Neuronal stem cell (in vitro differentiated cells): ENCODE data around the gene MLST8.

Source experiments
- DNase-seq: peaks from one replicate; pipeline ENCODE4 v3.0.0-alpha.2; 2013; ENCODE audit warnings: low spot score
- H2AFZ ChIP-seq: one replicate; pipeline ENCODE4 v1.6.1; 2013; ENCODE audit warnings: mild to moderate bottlenecking, low read length, inconsistent platforms
- H2AK5ac ChIP-seq: 2 replicates; pipeline ENCODE4 v1.6.1; 2013; ENCODE audit warnings: low read depth, mild to moderate bottlenecking, inconsistent platforms, low read length, moderate library complexity, mixed read lengths
- H2BK120ac ChIP-seq: 2 replicates; pipeline ENCODE4 v1.6.1; 2013; ENCODE audit warnings: low read depth, mild to moderate bottlenecking, inconsistent platforms, low read length, moderate library complexity, mixed read lengths
- H2BK12ac ChIP-seq: one replicate; pipeline ENCODE4 v1.6.1; 2013; ENCODE audit warnings: low read length, inconsistent platforms
- H2BK15ac ChIP-seq: 2 replicates; pipeline ENCODE4 v1.6.1; 2013; ENCODE audit warnings: mild to moderate bottlenecking, low read length, inconsistent platforms, mixed read lengths
- H2BK5ac ChIP-seq: one replicate; pipeline ENCODE4 v1.6.1; 2013; ENCODE audit warnings: inconsistent platforms, mild to moderate bottlenecking, low read length, moderate library complexity
- H3K14ac ChIP-seq: one replicate; pipeline ENCODE4 v1.6.1; 2013; ENCODE audit warnings: low read length, inconsistent platforms
- H3K18ac ChIP-seq: 2 replicates; pipeline ENCODE4 v1.6.1; 2013; ENCODE audit warnings: low read length, inconsistent platforms
- H3K23ac ChIP-seq: 2 replicates; pipeline ENCODE4 v1.6.1; 2013; ENCODE audit warnings: low read depth, mild to moderate bottlenecking, mixed read lengths, low read length, inconsistent platforms; ENCODE audit not compliant: poor library complexity
- H3K27ac ChIP-seq: replicated peaks from 3 replicates; pipeline ENCODE4 v1.5.1; 2013; ENCODE audit warnings: low read length, inconsistent platforms
- H3K27me3 ChIP-seq, 3 experiments: 2 replicates each; pipeline ENCODE4 v1.6.1; 2013; ENCODE audit warnings: low read length in 3 of 3, mild to moderate bottlenecking in 2 of 3, inconsistent platforms in 1 of 3, low read depth in 1 of 3, mixed read lengths in 1 of 3, moderate library complexity in 1 of 3; ENCODE audit not compliant: control insufficient read depth in 3 of 3, insufficient read depth in 3 of 3
- H3K36me3 ChIP-seq, 2 donors: replicated peaks in 1 of 2; 2 replicates each; pipeline ENCODE4 v1.6.1; 2013; ENCODE audit warnings: low read length in 2 of 2; ENCODE audit not compliant: control insufficient read depth in 2 of 2, insufficient read depth in 2 of 2
- H3K4ac ChIP-seq: 2 replicates; pipeline ENCODE4 v1.6.1; 2013; ENCODE audit warnings: inconsistent platforms, mild to moderate bottlenecking, low read length, moderate library complexity
- H3K4me1 ChIP-seq, 2 donors: 1 replicate in 1 of 2; 2 replicates in 1 of 2; pipeline ENCODE4 v1.6.1; 2013; ENCODE audit warnings: low read length in 2 of 2, low read depth in 1 of 2; ENCODE audit not compliant: control insufficient read depth in 2 of 2, insufficient read depth in 1 of 2
- H3K4me2 ChIP-seq: one replicate; pipeline ENCODE4 v1.6.1; 2013; ENCODE audit warnings: mild to moderate bottlenecking, low read length, inconsistent platforms; ENCODE audit not compliant: insufficient read depth, poor library complexity, severe bottlenecking
- H3K4me3 ChIP-seq, 2 donors: 2 replicates each; pipeline ENCODE4 v1.5.1; 2013; ENCODE audit warnings: low read length in 2 of 2, mild to moderate bottlenecking in 2 of 2, inconsistent platforms in 1 of 2, moderate library complexity in 1 of 2
- H3K79me1 ChIP-seq: one replicate; pipeline ENCODE4 v1.6.1; 2013; ENCODE audit warnings: low read depth, mild to moderate bottlenecking, inconsistent platforms, low read length, moderate library complexity
- H3K9ac ChIP-seq: one replicate; pipeline ENCODE4 v1.6.1; 2013; ENCODE audit warnings: mild to moderate bottlenecking, low read depth, low read length, inconsistent platforms; ENCODE audit not compliant: poor library complexity
- H3K9me3 ChIP-seq, 2 donors: replicated peaks in 1 of 2; 2 replicates each; pipeline versions ENCODE3 to v1.6.1; 2013; ENCODE audit warnings: low read length in 2 of 2, mild to moderate bottlenecking in 2 of 2, inconsistent platforms in 1 of 2, low read depth in 1 of 2, mixed read lengths in 1 of 2, moderate library complexity in 1 of 2; ENCODE audit not compliant: control insufficient read depth in 2 of 2, insufficient read depth in 1 of 2
- H4K8ac ChIP-seq: one replicate; pipeline ENCODE4 v1.6.1; 2013; ENCODE audit warnings: low read depth, mild to moderate bottlenecking, inconsistent platforms, low read length, moderate library complexity
- H4K91ac ChIP-seq: one replicate; pipeline ENCODE4 v1.6.1; 2013; ENCODE audit warnings: low read length, low read depth, mild to moderate bottlenecking, inconsistent platforms; ENCODE audit not compliant: poor library complexity
- WGBS, 2 donors: extraction: QIAGEN DNeasy Blood & Tissue Kit; methylation state at CpG; one replicate each; pipeline ENCODE4 v1.1.7; 2013; ENCODE audit warnings: missing lambda C conversion rate in 2 of 2, mixed read lengths in 1 of 2; ENCODE audit not compliant: insufficient read length in 2 of 2, insufficient replicate concordance in 1 of 2; ENCODE audit errors: extremely low coverage in 2 of 2; 5-methylcytosine and 5-hydroxymethylcytosine counted together

The MLST8 gene

GRCh38 chr16:2234813-2235170 is 29.5 kb downstream of the MLST8 start:
- Histone ChIP-seq H2AFZ (no peak overlapping the region), H3K14ac (no peak overlapping the region), H3K27ac (no peak overlapping the region), H3K4me3 (no peak overlapping the region), H2BK12ac (no peak overlapping the region), H3K27me3 (peaks cover 0 to 22% (median 7%) of the 10 kb centered on the region in 3 experiments), H2AK5ac (no peak overlapping the region), H2BK15ac (no peak overlapping the region), H3K4ac (no peak overlapping the region), H2BK5ac (no peak overlapping the region), H3K18ac (no peak overlapping the region), H3K23ac (peak overlapping the region; percentile 80), H2BK120ac (no peak overlapping the region), H3K4me2 (no peak overlapping the region), H4K91ac (no peak overlapping the region), H3K9me3 (peaks cover 0 to 1% of the 10 kb centered on the region in 2 donors), H4K8ac (no peak overlapping the region), H3K79me1 (peaks cover 14% of the 10 kb centered on the region), H3K36me3 (peaks cover 36 to 82% of the 10 kb centered on the region in 2 donors), H3K9ac (no peak overlapping the region), H3K4me1 (peaks cover 0 to 16% of the 10 kb centered on the region in 2 donors)
- WGBS, 2 donors = no CpG with 5 or more reads among the region's 18 CpGs
- DNase-seq = no peak

GRCh38 chr16:2235234-2235651 is 30.0 kb downstream of the MLST8 start:
- H2BK12ac ChIP-seq = peak overlapping the region; percentile 10
- H3K4me2 ChIP-seq = no peak overlapping the region
- no peak overlapping the region for H3K27ac ChIP-seq
- H3K14ac ChIP-seq = no peak overlapping the region
- H2AK5ac ChIP-seq = no peak overlapping the region
- H3K36me3 ChIP-seq = peaks cover 34 to 80% of the 10 kb centered on the region in 2 donors
- peak overlapping the region; percentile 80 for H3K23ac ChIP-seq
- DNase-seq = no peak
- H3K4me3 ChIP-seq = peak overlapping the region in 1 of 2 donors; percentile 23
- no peak overlapping the region for H3K18ac ChIP-seq
- H2BK15ac ChIP-seq = no peak overlapping the region
- no peak overlapping the region for H3K4ac ChIP-seq
- H4K8ac ChIP-seq = no peak overlapping the region
- peak overlapping the region; percentile 44 for H3K9ac ChIP-seq
- H2AFZ ChIP-seq = no peak overlapping the region
- peaks cover 0 to 16% of the 10 kb centered on the region in 2 donors for H3K4me1 ChIP-seq
- H4K91ac ChIP-seq = peak overlapping the region; percentile 30
- H3K79me1 ChIP-seq = peaks cover 12% of the 10 kb centered on the region
- no peak overlapping the region for H2BK5ac ChIP-seq
- no peak overlapping the region for H2BK120ac ChIP-seq
- H3K9me3 ChIP-seq = peaks cover 0 to 1% of the 10 kb centered on the region in 2 donors
- H3K27me3 ChIP-seq = peaks cover 0 to 22% (median 7%) of the 10 kb centered on the region in 3 experiments
- no CpG with 5 or more reads among the region's 28 CpGs for WGBS, 2 donors

- Histone ChIP-seq H3K9me3 (peaks cover 0 to 1% of the 10 kb centered on the region in 2 donors), H3K14ac (peak overlapping the region; percentile 56), H4K91ac (no peak overlapping the region), H3K23ac (peak overlapping the region; percentile 80), H3K36me3 (peaks cover 29 to 79% of the 10 kb centered on the region in 2 donors), H2BK5ac (no peak overlapping the region), H3K4me3 (no peak overlapping the region), H3K4me1 (peaks cover 0 to 16% of the 10 kb centered on the region in 2 donors), H3K9ac (peak overlapping the region; percentile 72), H2AK5ac (no peak overlapping the region), H2BK15ac (no peak overlapping the region), H3K18ac (no peak overlapping the region), H2AFZ (no peak overlapping the region), H3K79me1 (peaks cover 10% of the 10 kb centered on the region), H3K27me3 (peaks cover 0 to 22% (median 7%) of the 10 kb centered on the region in 3 experiments), H3K4me2 (peak overlapping the region; percentile 11), H3K27ac (no peak overlapping the region), H4K8ac (peak overlapping the region; percentile 3), H2BK120ac (no peak overlapping the region), H3K4ac (peak overlapping the region; percentile 66), H2BK12ac (no peak overlapping the region)
- no peak for DNase-seq
- WGBS, 2 donors = no CpG with 5 or more reads among the region's 19 CpGs
Observed at GRCh38 chr16:2235695-2236336, 30.6 kb downstream of the MLST8 start.

DNA sequence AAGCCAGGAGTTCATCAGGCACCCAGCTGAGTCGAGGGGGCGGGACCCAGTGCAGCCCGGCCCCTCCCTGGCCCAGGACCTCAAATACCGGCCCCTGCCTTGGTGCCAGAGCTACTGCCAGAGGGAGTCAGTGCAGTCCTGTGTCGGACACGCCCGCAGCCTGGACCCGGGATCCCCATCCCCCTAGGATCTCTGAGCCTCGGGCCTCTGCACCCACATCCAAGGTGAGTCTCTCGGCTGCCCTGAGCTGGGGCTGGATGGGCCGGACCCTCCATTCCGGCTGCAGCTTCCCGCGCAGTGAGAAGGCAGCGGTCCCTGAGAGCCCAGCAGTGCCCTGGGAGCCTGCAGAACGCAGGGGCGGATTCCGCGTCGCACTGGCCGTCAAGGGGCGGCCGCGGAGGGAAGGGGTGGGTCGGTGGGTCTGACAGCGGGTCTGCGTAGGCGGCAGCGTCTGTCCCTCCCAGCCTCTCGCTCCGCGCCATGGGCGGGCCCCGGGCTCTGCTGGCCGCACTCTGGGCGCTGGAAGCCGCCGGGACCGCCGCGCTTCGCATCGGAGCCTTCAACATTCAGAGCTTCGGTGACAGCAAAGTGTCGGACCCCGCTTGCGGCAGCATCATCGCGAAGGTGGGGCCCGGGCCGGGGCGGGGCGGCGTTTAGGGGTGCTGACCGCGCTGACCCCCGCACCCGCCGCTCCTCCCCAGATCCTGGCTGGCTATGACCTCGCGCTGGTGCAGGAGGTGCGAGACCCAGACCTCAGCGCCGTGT is 31.3 kb downstream of the MLST8 start, which contains the start of gene DNASE1L2:
TSS of gene DNASE1L2 (plus strand) at position 108 of the 765 bp plus-strand sequence. CDS start at position 481, 373 bp downstream.
- peaks cover 27 to 77% of the 10 kb centered on the region in 2 donors for H3K36me3 ChIP-seq
- peak within 1 kb of the TSS; percentile 82 for H2BK5ac ChIP-seq
- H2AK5ac ChIP-seq = peak within 1 kb of the TSS; percentile 95
- no peak within 1 kb of the TSS for H2AFZ ChIP-seq
- H4K91ac ChIP-seq = peak within 1 kb of the TSS; percentile 30
- peaks cover 0 to 1% of the 10 kb centered on the region in 2 donors for H3K9me3 ChIP-seq
- H3K18ac ChIP-seq = peak within 1 kb of the TSS; percentile 90
- H3K4me2 ChIP-seq = peak within 1 kb of the TSS; percentile 77
- H3K4me3 ChIP-seq = peak within 1 kb of the TSS in 1 of 2 donors; percentile 67
- peak within 1 kb of the TSS; percentile 3 for H4K8ac ChIP-seq
- peak; percentile 43 for DNase-seq
- no CpG with 5 or more reads among the region's 64 CpGs for WGBS, 2 donors
- H3K4me1 ChIP-seq = peaks cover 0 to 16% of the 10 kb centered on the region in 2 donors
- H3K14ac ChIP-seq = peak within 1 kb of the TSS; percentile 56
- peaks cover 0 to 22% (median 7%) of the 10 kb centered on the region in 3 experiments for H3K27me3 ChIP-seq
- peaks cover 10% of the 10 kb centered on the region for H3K79me1 ChIP-seq
- peak within 1 kb of the TSS; percentile 80 for H3K23ac ChIP-seq
- peak within 1 kb of the TSS; percentile 46 for H2BK12ac ChIP-seq
- H3K4ac ChIP-seq = peak within 1 kb of the TSS; percentile 66
- H3K9ac ChIP-seq = peak within 1 kb of the TSS; percentile 72
- no peak within 1 kb of the TSS for H3K27ac ChIP-seq
- no peak within 1 kb of the TSS for H2BK15ac ChIP-seq
- H2BK120ac ChIP-seq = no peak within 1 kb of the TSS
